Measurements from ENCODE around the gene KCNMA1.

DNA sequence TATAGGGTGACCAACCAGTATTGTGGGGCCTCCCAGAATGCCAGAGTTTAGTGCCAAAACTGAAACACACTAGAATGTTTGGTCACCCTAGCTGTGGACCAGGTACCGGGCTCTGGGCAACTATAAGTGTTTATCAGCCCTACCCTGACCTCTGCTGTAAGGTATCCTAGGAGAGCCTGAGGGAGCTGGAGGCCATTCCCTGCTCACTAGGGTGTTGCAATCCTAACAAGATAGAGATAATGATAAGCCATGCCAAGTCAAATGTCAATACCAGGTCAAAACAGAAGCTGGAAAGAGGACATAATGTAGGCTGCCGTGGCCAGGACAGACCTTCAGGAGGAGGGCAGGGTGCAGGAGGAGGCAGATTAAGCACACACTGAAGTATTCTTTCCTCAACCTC is 151.8 kb downstream of the KCNMA1 start:
- no peak for TF ChIP-seq GATA3 (IDR thresholded peaks at IDR 0.05; ENCODE audit: low read depth, low read length)
- TF ChIP-seq GATA2 (IDR thresholded peaks at IDR 0.05; ENCODE audit: low read depth, low read length) = no peak

Data from SH-SY5Y (cell line).